Endothelial cell of umbilical vein (primary cell): ENCODE data around the gene ARFGAP3. TPM values are rescaled to one million over a fixed set of nuclear protein-coding genes. Genes with fewer than 3 reads are reported as not detected.

Source experiments
- BruUV-seq: library from RNA; stranded (reverse); fragments of 400-500 nt; replicated peaks from 2 replicates; lab custom pipeline; 2021; lab: Mats Ljungman, UMichigan
- CTCF ChIA-PET: fragments of 300-600, 350-600 bp; sonication (Branson Sonifier 250); formaldehyde crosslinking; loops from one replicate; lab custom pipeline; 2021; ENCODE audit warnings: antibody characterized with exemption, inconsistent platforms; lab: Charles Lee
- POLR2A ChIA-PET: fragments of 300-600, 350-600 bp; sonication (Branson Sonifier 250); formaldehyde crosslinking; loops from one replicate; lab custom pipeline; 2021; ENCODE audit warnings: antibody characterized with exemption, inconsistent platforms; lab: Charles Lee
- DNase-seq: peaks from one replicate; pipeline ENCODE4 v3.0.0-alpha.2; 2011; ENCODE audit warnings: low read depth, low spot score
- FAIRE-seq: peaks from 2 replicates; lab custom pipeline; 2011; peaks lifted over from hg19 to GRCh38; lab: Jason Lieb, UNC
- H2AFZ ChIP-seq: 2 replicates; pipeline ENCODE4 v1.6.0; 2012; ENCODE audit warnings: low read depth, low read length, control low read depth, inconsistent platforms
- H3K27ac ChIP-seq: 2 replicates; pipeline ENCODE4 v1.5.1; 2011; ENCODE audit warnings: low read depth, mild to moderate bottlenecking, control low read depth, low read length, moderate library complexity; ENCODE audit not compliant: insufficient read depth
- H3K27me3 ChIP-seq, 2 experiments: 2 replicates each; pipeline versions ENCODE4 v1.6.0 to v1.6.1; 2011; ENCODE audit warnings: low read length in 2 of 2, mixed read lengths in 1 of 2; ENCODE audit not compliant: control insufficient read depth in 2 of 2, insufficient read depth in 2 of 2
- H3K36me3 ChIP-seq, 2 experiments: 2 replicates in 1 of 2; 3 replicates in 1 of 2; pipeline ENCODE4 v1.5.1; 2011; ENCODE audit warnings: low read length in 2 of 2, mild to moderate bottlenecking in 1 of 2, moderate library complexity in 1 of 2; ENCODE audit not compliant: control insufficient read depth in 2 of 2, insufficient read depth in 2 of 2; ENCODE audit errors: extremely low read depth in 1 of 2
- H3K4me1 ChIP-seq: 3 replicates; pipeline ENCODE4 v1.5.1; 2011; ENCODE audit warnings: mild to moderate bottlenecking, low read length; ENCODE audit not compliant: control insufficient read depth, insufficient read depth; ENCODE audit errors: extremely low read depth
- H3K4me2 ChIP-seq: 2 replicates; pipeline ENCODE4 v1.6.1; 2011; ENCODE audit warnings: low read length, control low read depth, mixed read lengths; ENCODE audit not compliant: insufficient read depth
- H3K4me3 ChIP-seq, 3 experiments: fragments of 200-600 bp in 1 of 3; sonication (generic), shearing (Covaris generic) in 1 of 3; replicated peaks in 1 of 3; 2 replicates each; pipeline ENCODE4 v1.5.1; 2011 to 2016; ENCODE audit warnings: control low read depth in 3 of 3, low read length in 3 of 3, mild to moderate bottlenecking in 2 of 3, inconsistent platforms in 1 of 3, low read depth in 1 of 3, moderate library complexity in 1 of 3; ENCODE audit not compliant: insufficient read depth in 1 of 3
- H3K79me2 ChIP-seq: 2 replicates; pipeline ENCODE4 v1.6.0; 2012; ENCODE audit warnings: low read length, inconsistent platforms; ENCODE audit not compliant: control insufficient read depth, insufficient read depth
- H3K9ac ChIP-seq: replicated peaks from 2 replicates; pipeline ENCODE3; 2011; ENCODE audit warnings: low read length, control low read depth; ENCODE audit not compliant: insufficient read depth; ENCODE audit errors: extremely low read depth
- H3K9me1 ChIP-seq: replicated peaks from 3 replicates; pipeline ENCODE4 v1.6.0; 2011; ENCODE audit warnings: mild to moderate bottlenecking, low read length; ENCODE audit not compliant: control insufficient read depth, insufficient read depth; ENCODE audit errors: extremely low read depth
- H3K9me3 ChIP-seq: replicated peaks from 2 replicates; pipeline ENCODE4 v1.5.1; 2012; ENCODE audit warnings: low read length, inconsistent platforms; ENCODE audit not compliant: control insufficient read depth, insufficient read depth
- H4K20me1 ChIP-seq: replicated peaks from 2 replicates; pipeline ENCODE3; 2011; ENCODE audit warnings: mild to moderate bottlenecking, low read length; ENCODE audit not compliant: control insufficient read depth, insufficient read depth; ENCODE audit errors: extremely low read depth
- EZH2 ChIP-seq: IDR thresholded peaks from 2 replicates; pipeline ENCODE4 v1.6.1; 2012; ENCODE audit warnings: borderline replicate concordance, low read depth, mild to moderate bottlenecking, moderate library complexity, low read length, inconsistent platforms; ENCODE audit not compliant: severe bottlenecking
- FOS ChIP-seq: IDR thresholded peaks from 2 replicates; pipeline ENCODE4 v1.6.1; 2011; ENCODE audit warnings: mild to moderate bottlenecking, low read length, moderate library complexity, borderline replicate concordance; ENCODE audit not compliant: insufficient read depth
- GATA2 ChIP-seq: IDR thresholded peaks from 2 replicates; pipeline ENCODE4 v1.7.0; 2011; ENCODE audit warnings: low read depth, mild to moderate bottlenecking, moderate library complexity, mixed read lengths, low read length; ENCODE audit not compliant: insufficient read length, insufficient read depth
- JUN ChIP-seq: IDR thresholded peaks from 2 replicates; pipeline ENCODE4 v1.6.1; 2011; ENCODE audit warnings: borderline replicate concordance, low read depth; ENCODE audit not compliant: insufficient read length, insufficient read depth
- MYC ChIP-seq: IDR thresholded peaks from one replicate; pipeline ENCODE4 v1.6.1; 2011; ENCODE audit warnings: mild to moderate bottlenecking, low read depth, low read length
- POLR2A ChIP-seq: IDR thresholded peaks from 2 replicates; pipeline ENCODE4 v1.6.1; 2012; ENCODE audit warnings: low read depth, mild to moderate bottlenecking, control low read depth, low read length
- POLR2AphosphoS5 ChIP-seq: IDR thresholded peaks from 2 replicates; pipeline ENCODE4 v1.6.1; 2012; ENCODE audit warnings: low read depth, mild to moderate bottlenecking, control low read depth, low read length, moderate library complexity; ENCODE audit not compliant: insufficient read depth
- dilution Hi-C: fragments of 300-500 bp; cut with MboI; formaldehyde crosslinking; loops from one replicate; pipeline ENCODE4 v1.15.0; 2019; ENCODE audit warnings: low sequenced_read_pairs; ENCODE audit not compliant: extremely low pct_ligation_motif_present
- intact Hi-C: fragments of 100-400 bp; cut with micrococcal nuclease; formaldehyde crosslinking; loops from one replicate; pipeline ENCODE4 v1.10.0; 2022
- polyA plus RNA-seq, 4 experiments: library from polyadenylated mRNA; depleted of rRNA in 3 of 4; stranded (reverse) in 3 of 4; unstranded in 1 of 4; fragments of >200 nt; gene quantifications; 2 replicates each; pipeline versions ENCODE4 v1.2.1 to v1.2.3, GENCODE V29; 2011 to 2012; ENCODE audit warnings: missing spikeins in 1 of 4
- total RNA-seq: library from RNA; stranded (reverse); gene quantifications from 2 replicates; pipeline ENCODE4 v1.2.3, GENCODE V29; 2021
- TF ChIP-seq, protein P1 (sequence below), 2 donors: IDR thresholded peaks; 1 replicate in 1 of 2; 2 replicates in 1 of 2; pipeline ENCODE4 v1.5.1; 2011; ENCODE audit warnings: low read length in 2 of 2, mild to moderate bottlenecking in 2 of 2, moderate library complexity in 2 of 2, control low read depth in 1 of 2, inconsistent platforms in 1 of 2, low read depth in 1 of 2; ENCODE audit not compliant: insufficient read depth in 1 of 2; ENCODE audit errors: extremely low read depth in 1 of 2
- TF ChIP-seq, protein P2 (sequence below): IDR thresholded peaks from 2 replicates; pipeline ENCODE4 v1.6.1; 2011; ENCODE audit not compliant: insufficient read depth, insufficient read length

ARFGAP3 gene
- total and polyA plus RNA-seq, 2 donors (not counting 3 experiments of a cell fraction or from before 2014, with no cell fraction given) = 29.1 to 33.4 TPM

DNA sequence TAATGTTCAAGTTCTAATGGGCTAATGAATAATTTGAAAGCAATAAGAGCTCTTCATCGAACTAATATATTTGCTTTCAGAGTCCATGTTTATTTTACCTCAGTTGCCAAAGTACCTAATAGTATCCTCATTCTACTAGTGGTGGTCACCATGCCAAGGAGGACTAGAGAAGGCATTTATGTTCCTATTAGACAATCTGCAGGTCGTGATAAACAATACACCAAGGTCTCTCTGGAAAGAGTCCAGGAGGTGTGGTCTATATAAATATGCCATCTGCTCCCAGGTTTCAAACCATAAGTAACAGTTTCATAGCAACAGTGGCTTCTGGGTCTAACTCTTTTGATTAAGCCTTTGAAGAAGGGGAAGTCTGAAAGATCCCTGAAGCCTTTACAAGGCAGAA lies 42.9 kb downstream of the ARFGAP3 start:
- BruUV-seq = no TSS peak
- Histone ChIP-seq H3K79me2 (no peaks in the 10 kb centered on the region), H2AFZ (no peak overlapping the region), H3K9me3 (no peaks in the 10 kb centered on the region), H3K27ac (no peak overlapping the region), H3K27me3 (no peaks in the 10 kb centered on the region), H3K9ac (no peak overlapping the region), H3K9me1 (no peaks in the 10 kb centered on the region), H4K20me1 (no peaks in the 10 kb centered on the region), H3K4me1 (peaks cover 3% of the 10 kb centered on the region), H3K4me2 (no peak overlapping the region), H3K4me3 (no peak overlapping the region), H3K36me3 (peaks cover 7 to 12% of the 10 kb centered on the region in 2 experiments)
- FAIRE-seq (peak; percentile 57), DNase-seq (peak; percentile 80)
- intact Hi-C loops (no loop called here), dilution Hi-C loops (no loop called here)
- TF ChIP-seq POLR2A = no peak
- no peak for TF ChIP-seq FOS
- no peak for TF ChIP-seq GATA2
- TF ChIP-seq, protein P1, sequence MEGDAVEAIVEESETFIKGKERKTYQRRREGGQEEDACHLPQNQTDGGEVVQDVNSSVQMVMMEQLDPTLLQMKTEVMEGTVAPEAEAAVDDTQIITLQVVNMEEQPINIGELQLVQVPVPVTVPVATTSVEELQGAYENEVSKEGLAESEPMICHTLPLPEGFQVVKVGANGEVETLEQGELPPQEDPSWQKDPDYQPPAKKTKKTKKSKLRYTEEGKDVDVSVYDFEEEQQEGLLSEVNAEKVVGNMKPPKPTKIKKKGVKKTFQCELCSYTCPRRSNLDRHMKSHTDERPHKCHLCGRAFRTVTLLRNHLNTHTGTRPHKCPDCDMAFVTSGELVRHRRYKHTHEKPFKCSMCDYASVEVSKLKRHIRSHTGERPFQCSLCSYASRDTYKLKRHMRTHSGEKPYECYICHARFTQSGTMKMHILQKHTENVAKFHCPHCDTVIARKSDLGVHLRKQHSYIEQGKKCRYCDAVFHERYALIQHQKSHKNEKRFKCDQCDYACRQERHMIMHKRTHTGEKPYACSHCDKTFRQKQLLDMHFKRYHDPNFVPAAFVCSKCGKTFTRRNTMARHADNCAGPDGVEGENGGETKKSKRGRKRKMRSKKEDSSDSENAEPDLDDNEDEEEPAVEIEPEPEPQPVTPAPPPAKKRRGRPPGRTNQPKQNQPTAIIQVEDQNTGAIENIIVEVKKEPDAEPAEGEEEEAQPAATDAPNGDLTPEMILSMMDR (IDR thresholded peaks at IDR 0.05; ENCODE audit: extremely low read depth in 1 of 2, insufficient read depth in 1 of 2, low read depth in 1 of 2, low read length in 2 of 2) = no peak
- TF ChIP-seq, protein P2, sequence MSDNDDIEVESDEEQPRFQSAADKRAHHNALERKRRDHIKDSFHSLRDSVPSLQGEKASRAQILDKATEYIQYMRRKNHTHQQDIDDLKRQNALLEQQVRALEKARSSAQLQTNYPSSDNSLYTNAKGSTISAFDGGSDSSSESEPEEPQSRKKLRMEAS = no peak
- no peak for TF ChIP-seq POLR2AphosphoS5
- TF ChIP-seq MYC = no peak
- TF ChIP-seq EZH2 = no peak
- TF ChIP-seq JUN = no peak
- POLR2A ChIA-PET = no interaction called here
- CTCF ChIA-PET = interaction anchor here (0.6 to 1.4 kb wide), 5 partner anchors 8 to 357 kb away, joined by 3 read pairs; no protein-coding TSS in a partner anchor
